Breast epithelium (tissue), 4 donors: ENCODE measurements around the gene WSCD1. TPM values are rescaled to one million over a fixed set of nuclear protein-coding genes. Genes with fewer than 3 reads are reported as not detected.

ENCODE experiments used
- DNase-seq, 2 donors: peaks; one replicate each; pipeline ENCODE4 v3.0.0-alpha.2; 2019; ENCODE audit warnings: low spot score in 2 of 2
- H3K27ac ChIP-seq, 2 donors: fragments of 200-600 bp; sonication (generic) in 1 of 2; one replicate each; pipeline ENCODE4 v1.5.1; 2016 to 2019; ENCODE audit warnings: mild to moderate bottlenecking in 1 of 2
- H3K27me3 ChIP-seq, 2 donors: fragments of 200-600 bp; sonication (generic) in 1 of 2; one replicate each; pipeline versions ENCODE4 v1.5.1 to v1.6.0; 2017 to 2019; ENCODE audit warnings: control low read depth in 1 of 2, mild to moderate bottlenecking in 1 of 2
- H3K36me3 ChIP-seq: fragments of 200-600 bp; one replicate; pipeline ENCODE4 v1.5.1; 2019
- H3K4me1 ChIP-seq, 2 donors: fragments of 200-600 bp; sonication (generic); one replicate each; pipeline ENCODE4 v1.5.1; 2016 to 2019; ENCODE audit warnings: control low read depth in 1 of 2
- H3K4me3 ChIP-seq, 3 donors: fragments of 200-600 bp; sonication (generic); 1 replicate in 2 of 3; 2 replicates in 1 of 3; pipeline ENCODE4 v1.5.1; 2016 to 2019; ENCODE audit warnings: mild to moderate bottlenecking in 3 of 3, moderate library complexity in 2 of 3
- H3K9me3 ChIP-seq, 2 donors: fragments of 200-600 bp; sonication (generic) in 1 of 2; one replicate each; pipeline ENCODE4 v1.5.1; 2016 to 2019; ENCODE audit warnings: control low read depth in 1 of 2
- CTCF ChIP-seq, 3 donors: fragments of 450-650 bp; IDR thresholded peaks; one replicate each; pipeline ENCODE4 v1.5.1; 2016 to 2017; ENCODE audit warnings: antibody characterized with exemption in 3 of 3, mild to moderate bottlenecking in 3 of 3, moderate library complexity in 3 of 3
- POLR2A ChIP-seq: fragments of 450-650 bp; IDR thresholded peaks from one replicate; pipeline ENCODE4 v1.6.1; 2016; ENCODE audit warnings: antibody characterized with exemption, mild to moderate bottlenecking, moderate library complexity
- POLR2AphosphoS5 ChIP-seq, 3 donors: sonication (generic); formaldehyde crosslinking; IDR thresholded peaks; one replicate each; pipeline ENCODE4 v1.6.1; 2017; ENCODE audit warnings: antibody characterized with exemption in 3 of 3
- intact Hi-C: fragments of 100-400 bp; cut with DNase I; formaldehyde crosslinking; loops from one replicate; pipeline ENCODE4 v1.15.1; 2023; ENCODE audit warnings: low total_unique reads
- total RNA-seq, 3 donors: library from RNA; depleted of rRNA; stranded (reverse); fragments of >200 nt; gene quantifications; one replicate each; pipeline ENCODE4 v1.1.0, GENCODE V29; 2016

The WSCD1 gene
- total RNA-seq, 3 donors from 2014 or later = 0.88 to 2.2 (median 2.0) TPM

- H3K27ac ChIP-seq = no peak overlapping the region
- no peak for DNase-seq
- intact Hi-C loops = no loop called here
- H3K36me3 ChIP-seq = no peaks in the 10 kb centered on the region
- TF ChIP-seq POLR2AphosphoS5 (IDR thresholded peaks at IDR 0.05) (no peak), CTCF (IDR thresholded peaks at IDR 0.05) (no peak), POLR2A (no peak)
- no peaks in the 10 kb centered on the region for H3K4me1 ChIP-seq
- H3K27me3 ChIP-seq = no peaks in the 10 kb centered on the region
- no peaks in the 10 kb centered on the region for H3K9me3 ChIP-seq
- no peak overlapping the region for H3K4me3 ChIP-seq
Observed at GRCh38 chr17:6139447-6139832, 69.3 kb downstream of the WSCD1 start.

- Histone ChIP-seq H3K27ac (no peak overlapping the region), H3K36me3 (no peaks in the 10 kb centered on the region), H3K4me1 (no peaks in the 10 kb centered on the region), H3K27me3 (no peaks in the 10 kb centered on the region), H3K4me3 (no peak overlapping the region), H3K9me3 (no peaks in the 10 kb centered on the region)
- intact Hi-C loops = no loop called here
- TF ChIP-seq POLR2A (no peak), POLR2AphosphoS5 (IDR thresholded peaks at IDR 0.05) (no peak), CTCF (IDR thresholded peaks at IDR 0.05) (no peak)
- no peak for DNase-seq
Observed at GRCh38 chr17:6140188-6140587, 70.0 kb downstream of the WSCD1 start.

- Histone ChIP-seq H3K27me3 (no peaks in the 10 kb centered on the region), H3K4me1 (no peaks in the 10 kb centered on the region), H3K9me3 (no peaks in the 10 kb centered on the region), H3K36me3 (no peaks in the 10 kb centered on the region), H3K4me3 (no peak overlapping the region), H3K27ac (no peak overlapping the region)
- TF ChIP-seq POLR2AphosphoS5 (IDR thresholded peaks at IDR 0.05) (no peak), POLR2A (no peak), CTCF (IDR thresholded peaks at IDR 0.05) (no peak)
- intact Hi-C loops = no loop called here
- no peak for DNase-seq
Observed at GRCh38 chr17:6140728-6141330, 70.7 kb downstream of the WSCD1 start.

GRCh38 chr17:6142701-6143100, 72.5 kb downstream of the WSCD1 start:
- Histone ChIP-seq H3K4me1 (no peaks in the 10 kb centered on the region), H3K36me3 (no peaks in the 10 kb centered on the region), H3K27me3 (no peaks in the 10 kb centered on the region), H3K27ac (no peak overlapping the region), H3K4me3 (no peak overlapping the region), H3K9me3 (no peaks in the 10 kb centered on the region)
- intact Hi-C loops = no loop called here
- no peak for TF ChIP-seq POLR2AphosphoS5 (IDR thresholded peaks at IDR 0.05)
- no peak for TF ChIP-seq POLR2A
- no peak for TF ChIP-seq CTCF (IDR thresholded peaks at IDR 0.05)
- no peak for DNase-seq

GRCh38 chr17:6145946-6146345, 75.8 kb downstream of the WSCD1 start:
- TF ChIP-seq CTCF (IDR thresholded peaks at IDR 0.05) = no peak
- no peak for TF ChIP-seq POLR2AphosphoS5 (IDR thresholded peaks at IDR 0.05)
- no peak for TF ChIP-seq POLR2A
- intact Hi-C loops = no loop called here
- Histone ChIP-seq H3K4me1 (no peaks in the 10 kb centered on the region), H3K36me3 (no peaks in the 10 kb centered on the region), H3K27ac (no peak overlapping the region), H3K4me3 (no peak overlapping the region), H3K27me3 (peaks cover 0 to 15% of the 10 kb centered on the region in 2 donors), H3K9me3 (no peaks in the 10 kb centered on the region)
- DNase-seq = no peak
